HUES48 (cell line): ENCODE measurements around the gene PDLIM7.

Experiments
- H3K27ac ChIP-seq: one replicate; pipeline ENCODE4 v1.7.0; 2013; ENCODE audit warnings: low read depth, low read length, inconsistent platforms
- H3K27me3 ChIP-seq: 2 replicates; pipeline ENCODE4 v1.6.1; 2013; ENCODE audit warnings: mild to moderate bottlenecking, low read length; ENCODE audit not compliant: control insufficient read depth, insufficient read depth
- H3K36me3 ChIP-seq: 2 replicates; pipeline ENCODE4 v1.6.1; 2013; ENCODE audit warnings: low read length; ENCODE audit not compliant: control insufficient read depth, insufficient read depth
- H3K4me1 ChIP-seq: 2 replicates; pipeline ENCODE4 v1.6.1; 2013; ENCODE audit warnings: mild to moderate bottlenecking, low read length; ENCODE audit not compliant: control insufficient read depth, insufficient read depth
- H3K4me3 ChIP-seq: 2 replicates; pipeline ENCODE4 v1.5.1; 2013; ENCODE audit warnings: mild to moderate bottlenecking, low read depth, low read length
- H3K9ac ChIP-seq: 2 replicates; pipeline ENCODE4 v1.6.1; 2013; ENCODE audit warnings: mild to moderate bottlenecking, low read depth, low read length, moderate library complexity
- H3K9me3 ChIP-seq: 2 replicates; pipeline ENCODE4 v1.6.1; 2013; ENCODE audit warnings: low read length; ENCODE audit not compliant: control insufficient read depth, insufficient read depth

The PDLIM7 gene

DNA sequence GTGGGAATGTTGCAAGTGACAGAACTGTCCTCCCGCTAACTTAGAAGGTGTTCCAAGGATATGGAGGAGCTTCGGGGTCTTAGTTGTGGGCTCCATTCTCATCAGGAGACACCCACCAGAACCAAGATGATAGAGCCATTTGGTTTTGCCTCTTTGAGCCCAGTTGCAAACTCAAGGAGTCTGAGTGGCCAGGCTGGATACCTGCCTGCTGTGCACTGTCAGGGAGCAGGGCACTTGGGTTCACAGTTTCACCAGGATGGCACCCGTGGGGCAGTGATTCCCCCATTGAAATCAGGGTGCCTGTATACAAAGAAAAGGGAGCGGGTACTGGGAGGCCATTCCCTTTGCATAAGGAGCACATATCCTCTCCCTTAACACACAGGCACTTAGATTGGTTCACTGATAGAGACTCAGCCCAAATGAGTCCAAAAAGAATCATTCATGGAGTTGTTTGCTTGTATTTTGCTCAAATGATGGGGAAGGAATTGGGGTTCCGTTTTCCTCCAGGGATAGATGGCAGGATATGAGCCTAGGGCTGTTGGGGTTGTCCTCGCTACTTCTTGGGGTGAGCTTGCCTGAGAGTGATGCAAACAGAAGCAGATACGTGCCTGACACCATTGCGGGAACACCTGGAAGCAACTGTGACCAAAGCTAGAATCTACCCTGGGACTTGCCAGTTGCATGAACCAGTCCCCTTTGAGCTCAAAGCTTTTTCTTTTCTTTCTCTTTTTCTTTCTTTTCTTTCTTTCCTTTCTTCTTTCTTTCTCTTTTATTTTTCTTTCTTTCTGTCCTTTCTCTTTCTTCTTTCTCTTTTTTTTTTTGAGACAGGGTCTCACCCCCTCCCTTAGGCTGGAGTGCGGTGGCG lies 52.1 kb downstream of the PDLIM7 start:
- Histone ChIP-seq H3K36me3 (peaks cover 5% of the 10 kb centered on the region; the same call in 1 of the 2 replicates), H3K27ac (no peak overlapping the region), H3K9ac (no peak overlapping the region), H3K9me3 (no peaks in the 10 kb centered on the region), H3K4me1 (peaks cover 25% of the 10 kb centered on the region), H3K4me3 (no peak overlapping the region), H3K27me3 (peaks cover 16% of the 10 kb centered on the region)

DNA sequence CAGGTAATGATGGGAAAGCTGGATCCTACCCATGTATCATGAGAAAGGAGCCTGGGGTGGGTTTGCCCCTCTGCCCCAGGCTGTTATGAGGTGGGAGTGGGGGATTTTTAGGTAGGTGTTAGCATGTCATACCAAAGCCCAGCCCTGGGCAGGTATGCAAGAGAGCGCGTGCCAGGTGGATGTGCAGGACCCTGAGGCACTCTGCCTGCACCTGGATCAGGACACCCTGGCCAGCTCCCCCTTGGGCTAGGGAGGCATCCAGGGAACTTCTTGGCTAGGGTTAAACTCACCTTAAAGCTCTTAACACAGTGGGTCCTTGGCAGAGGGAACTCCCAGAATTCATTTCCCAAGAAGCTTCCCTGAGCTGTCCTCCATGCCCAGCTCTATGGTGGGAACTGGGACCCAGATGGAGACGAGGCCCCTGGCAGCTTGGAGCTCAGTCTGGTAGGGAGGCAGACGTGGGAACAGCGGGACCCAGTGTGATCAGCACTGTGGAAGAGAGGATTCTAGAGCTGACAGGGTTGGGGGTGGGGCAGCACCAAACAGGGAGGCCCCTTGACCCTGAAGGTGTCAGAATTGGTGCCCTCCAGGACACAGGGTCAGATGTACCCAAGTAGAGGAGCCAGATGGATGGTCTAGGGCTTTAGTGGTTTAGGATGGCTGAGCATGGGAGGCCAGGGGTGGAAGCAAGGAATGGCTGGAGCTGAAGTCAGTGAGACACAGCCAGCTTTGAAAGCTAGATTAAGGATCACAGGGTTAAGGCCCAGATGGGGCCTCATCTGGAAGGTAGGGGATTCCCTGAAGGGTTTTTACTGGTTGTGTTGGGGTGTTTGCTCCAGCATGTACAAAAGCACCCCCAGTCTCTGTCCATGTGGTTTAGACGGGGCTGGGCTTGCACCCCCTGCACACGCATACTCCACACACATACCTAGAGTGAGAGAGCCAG lies 53.0 kb downstream of the PDLIM7 start:
- Histone ChIP-seq H3K9ac (no peak overlapping the region), H3K27ac (no peak overlapping the region), H3K27me3 (peaks cover 16% of the 10 kb centered on the region)

DNA sequence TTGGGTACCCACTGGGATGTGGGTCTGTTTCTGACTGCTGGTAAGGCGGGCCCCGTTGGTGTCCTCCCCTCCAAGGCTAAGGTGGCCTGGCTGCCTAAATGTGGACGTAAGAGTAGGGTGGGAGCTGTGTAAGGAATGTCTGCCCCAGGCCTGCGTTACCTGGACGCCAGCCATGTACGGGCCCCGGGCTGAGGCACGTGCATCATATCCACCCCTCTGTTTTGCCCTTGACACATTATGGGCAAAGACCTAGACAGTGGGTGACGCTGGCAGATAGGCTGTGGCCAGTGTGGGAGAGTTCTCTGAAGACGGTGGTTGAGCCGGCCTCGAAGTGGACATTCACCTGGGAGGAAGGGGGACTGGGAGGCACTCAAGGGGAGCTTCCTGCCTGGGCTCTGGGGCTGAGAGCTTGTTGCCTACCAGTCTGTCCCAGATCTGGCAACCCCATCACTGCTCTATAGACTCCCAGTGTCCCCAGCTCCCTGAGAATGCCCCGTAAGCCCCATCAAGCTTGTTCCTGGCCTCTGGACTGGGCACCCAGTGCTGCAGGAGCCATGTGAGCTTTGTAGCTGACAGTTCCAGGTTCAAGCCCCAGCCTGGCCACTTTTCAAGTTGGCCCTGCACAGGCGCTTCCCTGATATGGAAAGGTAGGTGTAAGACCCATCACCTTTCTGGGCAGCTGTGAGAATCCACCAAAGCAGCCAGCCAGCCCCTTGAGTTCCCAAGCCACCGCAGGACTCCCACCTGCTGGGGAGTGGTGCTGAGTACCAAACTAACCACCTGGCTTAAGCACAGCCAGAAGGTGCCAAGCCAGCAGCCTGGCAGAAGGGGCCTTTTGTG lies 54.0 kb downstream of the PDLIM7 start:
- no peak overlapping the region for H3K4me3 ChIP-seq
- no peak overlapping the region for H3K27ac ChIP-seq
- peaks cover 10% of the 10 kb centered on the region; the same call in 1 of the 2 replicates for H3K36me3 ChIP-seq
- no peaks in the 10 kb centered on the region for H3K9me3 ChIP-seq
- no peak overlapping the region for H3K9ac ChIP-seq
- peaks cover 29% of the 10 kb centered on the region for H3K4me1 ChIP-seq
- peaks cover 16% of the 10 kb centered on the region for H3K27me3 ChIP-seq

More for the DNA sequence above, 53.0 kb downstream of the PDLIM7 start:
- Histone ChIP-seq H3K36me3 (peaks cover 5% of the 10 kb centered on the region; the same call in 1 of the 2 replicates), H3K9me3 (no peaks in the 10 kb centered on the region), H3K4me3 (no peak overlapping the region), H3K4me1 (peaks cover 31% of the 10 kb centered on the region)

DNA sequence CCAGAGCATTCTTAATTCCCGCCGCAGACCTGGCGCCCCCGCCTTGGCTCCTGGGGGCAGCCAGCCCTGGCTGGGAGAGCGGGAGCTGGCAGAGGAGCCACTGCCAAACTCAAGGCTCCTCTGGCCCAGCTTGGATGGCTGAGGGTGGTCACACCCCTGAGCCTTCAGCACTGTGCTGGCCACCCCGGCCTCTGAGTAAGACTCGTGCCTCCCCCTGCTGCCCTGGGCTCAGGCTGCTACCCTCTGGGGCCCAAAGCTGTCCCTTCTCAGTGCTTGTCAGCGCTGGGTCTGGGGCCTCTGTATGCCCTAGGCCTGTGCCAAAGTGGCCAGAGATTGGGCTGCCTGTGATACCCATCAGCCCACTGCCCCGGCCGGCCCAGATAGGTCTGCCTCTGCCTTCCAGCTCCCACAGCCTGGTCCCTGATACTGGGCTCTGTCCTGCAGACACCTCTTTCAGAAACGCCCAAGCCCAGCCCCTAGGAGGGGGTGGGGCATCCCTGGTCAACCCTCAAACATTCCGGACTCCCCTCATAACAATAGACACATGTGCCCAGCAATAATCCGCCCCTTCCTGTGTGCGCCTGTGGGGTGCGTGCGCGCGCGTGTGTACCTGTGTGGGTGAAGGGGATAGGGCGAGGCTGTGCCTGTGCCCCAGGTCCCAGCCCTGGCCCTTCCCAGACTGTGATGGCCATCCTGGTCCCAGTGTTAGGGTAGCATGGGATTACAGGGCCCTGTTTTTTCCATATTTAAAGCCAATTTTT lies 55.2 kb downstream of the PDLIM7 start:
- H3K4me3 ChIP-seq: no peak overlapping the region
- H3K27ac ChIP-seq: no peak overlapping the region
- H3K4me1 ChIP-seq: peaks cover 19% of the 10 kb centered on the region
- H3K27me3 ChIP-seq: peaks cover 16% of the 10 kb centered on the region
- H3K9me3 ChIP-seq: no peaks in the 10 kb centered on the region
- H3K36me3 ChIP-seq: peaks cover 20% of the 10 kb centered on the region
- H3K9ac ChIP-seq: no peak overlapping the region

DNA sequence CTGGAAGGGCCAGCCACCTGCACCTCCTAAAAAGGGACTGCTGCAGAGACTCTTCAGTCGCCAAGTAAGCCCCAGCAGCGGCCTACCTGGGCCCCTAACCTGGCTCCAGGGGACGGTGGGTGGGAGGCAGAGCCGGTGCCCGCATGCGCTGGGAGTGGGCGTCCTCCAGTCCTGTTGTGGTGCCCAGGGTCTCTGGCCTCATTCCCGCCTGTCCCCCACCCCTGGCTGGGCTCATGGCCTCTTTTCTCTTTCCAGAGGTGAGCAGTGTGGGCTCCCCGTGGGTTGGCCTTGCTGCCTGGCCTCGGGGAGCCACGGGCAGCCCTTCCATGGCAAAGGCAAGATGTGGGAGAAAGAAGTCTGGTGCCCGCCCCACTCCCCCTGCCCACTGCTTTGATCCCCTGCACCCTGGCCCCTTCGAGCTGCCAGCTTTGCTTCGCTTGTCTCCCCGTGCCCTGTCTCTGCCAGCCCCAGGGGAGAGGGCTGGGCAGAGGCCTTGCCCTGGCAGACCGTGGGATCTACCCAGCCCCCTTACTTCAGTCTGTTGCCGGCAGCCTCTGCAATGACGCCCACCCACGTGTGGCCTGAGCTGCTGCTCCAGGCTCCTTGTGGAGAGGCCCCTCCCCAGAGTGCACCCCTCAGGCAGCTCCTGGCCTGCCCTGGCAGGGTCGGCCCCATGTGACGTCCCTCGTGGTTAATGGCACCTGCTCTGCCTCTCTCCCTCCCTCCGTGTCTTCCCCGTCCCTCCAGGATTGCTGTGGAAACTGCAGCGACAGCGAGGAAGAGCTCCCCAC lies 56.2 kb downstream of the PDLIM7 start:
- H3K27ac ChIP-seq: no peak overlapping the region

DNA sequence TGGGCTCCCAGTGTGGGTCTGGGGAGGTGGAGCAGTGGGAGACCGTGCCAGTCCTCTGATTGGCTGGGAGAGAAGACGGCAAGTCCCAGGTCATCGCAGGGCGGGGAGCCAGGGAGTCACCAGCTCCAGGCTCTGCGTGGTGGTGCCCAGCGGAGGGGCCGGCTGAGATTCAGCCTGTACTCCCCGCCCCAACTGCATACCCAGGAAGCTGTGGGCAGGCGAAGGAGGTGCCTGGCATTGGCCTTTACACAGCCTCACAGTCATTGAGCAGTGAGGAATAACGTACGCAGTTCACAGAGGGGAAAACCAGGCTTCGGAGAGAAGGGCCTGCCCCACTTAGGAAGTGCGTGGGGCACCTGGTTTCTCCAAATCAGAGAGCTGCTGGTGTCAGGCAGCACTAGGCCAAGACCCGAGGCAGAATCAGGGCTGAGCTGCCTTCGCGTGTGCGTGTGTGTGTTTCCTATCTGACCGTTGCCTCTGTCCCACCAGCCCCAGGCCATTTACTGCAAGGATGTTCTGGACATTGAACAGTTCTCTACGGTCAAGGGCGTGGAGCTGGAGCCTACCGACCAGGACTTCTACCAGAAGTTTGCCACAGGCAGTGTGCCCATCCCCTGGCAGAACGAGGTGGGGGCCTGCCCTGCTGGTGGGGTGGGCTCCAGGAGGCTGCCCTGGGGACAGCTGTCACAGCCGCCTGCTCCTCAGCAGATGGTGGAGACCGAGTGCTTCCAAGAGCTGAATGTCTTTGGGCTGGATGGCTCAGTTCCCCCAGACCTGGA lies 57.0 kb downstream of the PDLIM7 start:
- Histone ChIP-seq H3K9ac (no peak overlapping the region), H3K9me3 (no peaks in the 10 kb centered on the region), H3K27me3 (peaks cover 10% of the 10 kb centered on the region), H3K4me1 (peaks cover 12% of the 10 kb centered on the region; the same call in 1 of the 2 replicates), H3K4me3 (no peak overlapping the region), H3K27ac (no peak overlapping the region), H3K36me3 (peaks cover 30% of the 10 kb centered on the region)

More for the DNA sequence above, 56.2 kb downstream of the PDLIM7 start:
- Histone ChIP-seq H3K4me1 (peaks cover 17% of the 10 kb centered on the region), H3K9me3 (no peaks in the 10 kb centered on the region), H3K9ac (no peak overlapping the region), H3K36me3 (peaks cover 26% of the 10 kb centered on the region), H3K4me3 (no peak overlapping the region), H3K27me3 (peaks cover 16% of the 10 kb centered on the region)

DNA sequence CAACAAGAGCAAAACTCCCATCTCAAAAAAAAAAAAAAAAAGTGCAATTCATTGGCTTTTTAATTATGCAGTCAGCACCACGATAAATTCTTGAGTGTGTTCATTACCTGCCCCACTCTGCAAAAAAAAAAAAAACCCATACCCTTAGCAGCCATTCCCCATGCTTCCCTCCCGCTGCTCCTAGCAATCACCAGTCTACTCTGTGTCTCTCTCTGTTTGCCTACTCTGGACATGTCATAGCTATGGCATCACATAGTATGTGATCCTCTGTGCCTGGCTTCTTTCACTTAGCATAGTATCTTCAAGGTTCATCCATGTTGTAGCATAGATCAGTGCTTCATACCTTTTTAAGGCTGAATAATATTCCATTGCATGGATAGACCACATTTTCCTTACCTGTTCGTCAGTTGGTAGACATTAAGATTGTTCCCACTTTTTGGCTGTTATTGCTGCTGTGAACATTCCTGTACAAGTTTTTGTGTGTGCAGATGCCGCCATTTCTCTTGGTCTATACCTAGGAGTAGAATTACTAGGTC lies 57.8 kb downstream of the PDLIM7 start:
- Histone ChIP-seq H3K27ac (no peak overlapping the region), H3K36me3 (peaks cover 38% of the 10 kb centered on the region), H3K9ac (no peak overlapping the region)

DNA sequence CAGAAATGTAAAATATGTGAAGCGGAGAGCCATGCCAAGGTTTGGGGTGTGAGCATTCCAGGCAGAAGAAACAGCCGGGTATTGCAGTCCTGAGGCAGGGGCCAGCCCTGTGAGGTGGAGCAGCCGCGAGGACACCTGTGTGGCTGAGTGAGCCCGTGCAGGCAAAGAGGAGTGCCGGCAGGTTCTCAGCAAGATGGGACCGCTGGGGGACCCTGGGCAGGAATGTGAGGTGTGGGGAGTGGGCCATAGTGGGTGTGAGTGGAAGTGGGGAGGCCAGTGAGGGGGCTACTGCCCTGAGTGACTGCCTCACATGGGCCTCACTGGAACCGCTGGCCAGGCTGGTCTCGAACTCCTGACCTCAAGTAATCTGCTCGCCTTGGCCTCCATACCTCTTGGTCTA lies 58.9 kb downstream of the PDLIM7 start:
- H3K36me3 ChIP-seq: peaks cover 48% of the 10 kb centered on the region
- peaks cover 9% of the 10 kb centered on the region; the same call in 1 of the 2 replicates for H3K4me1 ChIP-seq
- no peak overlapping the region for H3K27ac ChIP-seq
- H3K9me3 ChIP-seq: no peaks in the 10 kb centered on the region
- H3K9ac ChIP-seq: no peak overlapping the region
- no peaks in the 10 kb centered on the region for H3K27me3 ChIP-seq
- no peak overlapping the region for H3K4me3 ChIP-seq

More for the DNA sequence above, 57.8 kb downstream of the PDLIM7 start:
- Histone ChIP-seq H3K4me3 (no peak overlapping the region), H3K9me3 (no peaks in the 10 kb centered on the region), H3K4me1 (peaks cover 9% of the 10 kb centered on the region; the same call in 1 of the 2 replicates), H3K27me3 (0 out of 2 replicates have a peak, but pooled peaks cover 4% of the 10 kb centered on the region)

DNA sequence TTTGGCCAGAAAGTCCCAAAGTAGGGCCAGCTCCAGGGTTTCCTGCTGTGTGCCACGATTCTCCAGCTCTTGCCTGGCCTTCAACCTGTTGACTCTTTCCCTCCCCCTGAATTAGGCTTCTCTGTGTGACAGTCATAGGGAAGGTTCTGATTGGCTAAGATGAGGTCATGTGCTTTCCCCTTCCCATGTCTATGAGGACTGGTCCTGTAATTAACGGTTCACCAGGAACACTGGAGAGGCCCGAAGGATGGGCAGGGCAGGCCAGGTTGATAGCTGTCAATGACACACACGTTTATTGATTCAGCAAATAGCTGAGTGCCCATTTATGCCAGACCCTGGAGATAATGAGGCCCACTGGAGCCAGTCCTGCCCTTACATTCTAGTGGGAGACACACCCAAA lies 59.8 kb downstream of the PDLIM7 start:
- Histone ChIP-seq H3K4me3 (no peak overlapping the region), H3K27me3 (no peaks in the 10 kb centered on the region), H3K9ac (no peak overlapping the region), H3K36me3 (peaks cover 56% of the 10 kb centered on the region), H3K4me1 (peaks cover 9% of the 10 kb centered on the region; the same call in 1 of the 2 replicates), H3K9me3 (no peaks in the 10 kb centered on the region), H3K27ac (no peak overlapping the region)
